ENCODE results near the gene TRPV3. TPM values are rescaled to one million over a fixed set of nuclear protein-coding genes. Genes with fewer than 3 reads are reported as not detected.
"Not testable (repeated sequence)": the region's sequence is repeated elsewhere in the genome, so short reads cannot be mapped to it uniquely, and the experiment has no call there.

TRPV3 gene
- total RNA-seq, 1 donor from 2014 or later: 1.8 TPM

GRCh38 chr17:3573246-3574100 lies 15.9 kb upstream of the TRPV3 start:
- no peak for DNase-seq

GRCh38 chr17:3572231-3572630 lies 14.6 kb upstream of the TRPV3 start:
- DNase-seq: no peak

- no peak for DNase-seq
Measured at GRCh38 chr17:3571043-3571900, 13.7 kb upstream of the TRPV3 start.

- DNase-seq: no peak
Measured at GRCh38 chr17:3569534-3570137, 12.0 kb upstream of the TRPV3 start.

- DNase-seq: no peak
Measured at GRCh38 chr17:3566551-3566950, 8.9 kb upstream of the TRPV3 start.

- DNase-seq: no peak
Measured at GRCh38 chr17:3565143-3565542, 7.5 kb upstream of the TRPV3 start.

GRCh38 chr17:3564241-3564640 lies 6.6 kb upstream of the TRPV3 start:
- DNase-seq: not testable (repeated sequence)

GRCh38 chr17:3559270-3559645 lies 1.6 kb upstream of the TRPV3 start:
- no peak for DNase-seq

- peak; percentile 83 for DNase-seq
Measured at GRCh38 chr17:3558603-3559269, 1.1 kb upstream of the TRPV3 start.

- DNase-seq: no peak
Measured at GRCh38 chr17:3556916-3557767, 470 bp downstream of the TRPV3 start.

- no peak for DNase-seq
Measured at GRCh38 chr17:3556239-3556915, 1.2 kb downstream of the TRPV3 start.

- no peak for DNase-seq
Measured at GRCh38 chr17:3555189-3555796, 2.3 kb downstream of the TRPV3 start.

- no peak for DNase-seq
Measured at GRCh38 chr17:3554440-3554839, 3.2 kb downstream of the TRPV3 start.

- DNase-seq: no peak
Measured at GRCh38 chr17:3553419-3554401, 3.9 kb downstream of the TRPV3 start.

- DNase-seq: no peak
Measured at GRCh38 chr17:3552916-3553315, 4.7 kb downstream of the TRPV3 start.

- DNase-seq: no peak
Measured at GRCh38 chr17:3551189-3551588, 6.4 kb downstream of the TRPV3 start.

GRCh38 chr17:3549610-3550162 lies 7.9 kb downstream of the TRPV3 start:
- DNase-seq: no peak

- no peak for DNase-seq
Measured at GRCh38 chr17:3547628-3548027, 10.0 kb downstream of the TRPV3 start.

- no peak for DNase-seq
Measured at GRCh38 chr17:3546997-3547396, 10.6 kb downstream of the TRPV3 start.
